Motor neuron (in vitro differentiated cells): ENCODE results near the gene DCLK1. TPM values are rescaled to one million over a fixed set of nuclear protein-coding genes. Genes with fewer than 3 reads are reported as not detected.

Experiments used
- ATAC-seq, 8 experiments: fragments of 200-7000 bp; cut with Tn5 transposase; replicated peaks in 6 of 8; 2 replicates each; pipeline ENCODE4 v1.8.0; 2021; ENCODE audit warnings: mild to moderate bottlenecking in 8 of 8, moderate library complexity in 8 of 8
- H3K27ac ChIP-seq, 2 donors: fragments of 250-450 bp; sonication (Bioruptor Pico); 2 replicates each; pipeline ENCODE4 v1.9.0; 2021; ENCODE audit warnings: antibody characterized with exemption in 2 of 2, mild to moderate bottlenecking in 2 of 2, moderate library complexity in 1 of 2
- H3K4me1 ChIP-seq, 2 donors: fragments of 250-450 bp; sonication (Bioruptor Pico); replicated peaks in 1 of 2; 2 replicates each; pipeline ENCODE4 v1.6.1; 2021; ENCODE audit warnings: antibody characterized with exemption in 2 of 2, mild to moderate bottlenecking in 2 of 2, moderate library complexity in 1 of 2
- H3K4me3 ChIP-seq, 5 donors: fragments of 250-450 bp; sonication (Bioruptor Pico); 2 replicates each; pipeline ENCODE4 v1.9.0; 2021; ENCODE audit warnings: antibody characterized with exemption in 5 of 5, mild to moderate bottlenecking in 5 of 5, moderate library complexity in 4 of 5
- WGBS, 10 experiments: fragments of 450-650 bp; shearing (Covaris generic); methylation state at CpG; one replicate each; pipeline ENCODE4 v1.0.0; 2022; 5-methylcytosine and 5-hydroxymethylcytosine counted together
- in situ Hi-C, 9 experiments: fragments of 400-800 bp; cut with MboI; loops; one replicate each; pipeline ENCODE4 v1.15.0; 2021; ENCODE audit warnings: low sequenced_read_pairs in 9 of 9, low pct_unique_long_range_greater_than_20kb in 2 of 9; ENCODE audit not compliant: unreplicated experiment in 9 of 9
- total RNA-seq, 8 experiments: library from RNA; unstranded; fragments of 300-600 nt; gene quantifications; 2 replicates each; pipeline versions ENCODE4 v1.2.3 to v1.2.4, GENCODE V29; 2022

The DCLK1 gene
- total RNA-seq, 8 experiments from 2014 or later: 25.3 to 117 (median 58.2) TPM

DNA sequence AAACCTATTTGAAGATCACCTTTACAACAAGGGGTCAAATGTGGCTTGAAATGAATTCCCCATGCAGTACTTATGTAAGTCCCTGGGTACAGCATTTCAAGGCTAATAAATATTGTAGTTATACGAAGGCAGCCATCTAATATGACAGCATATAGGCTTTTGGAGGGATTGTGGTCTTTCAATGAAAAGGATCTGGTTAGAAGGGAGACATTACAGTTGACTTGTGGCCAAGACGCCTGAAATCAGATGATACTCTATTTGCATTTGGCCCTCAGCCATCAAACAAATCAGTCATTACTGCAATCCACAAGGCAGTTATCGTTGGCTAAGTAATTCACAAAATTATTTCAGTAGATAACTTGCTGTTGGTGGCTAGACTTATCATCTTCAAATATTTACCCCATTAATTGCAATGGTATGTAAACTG is 242.7 kb downstream of the DCLK1 start:
- H3K4me1 ChIP-seq: peaks cover 18 to 48% of the 10 kb centered on the region in 2 donors
- peak in 5 of 8 experiments; percentile 20 to 82 (median 68) for ATAC-seq
- WGBS, 10 experiments: 25 to 57% (median 39%) methylated on average over 1 to 3 of the region's 3 CpGs; no CpG with 5 or more reads in 2 of the 10 experiments
- H3K4me3 ChIP-seq: no peak overlapping the region
- no peak overlapping the region for H3K27ac ChIP-seq
- in situ Hi-C loops: no loop called here

DNA sequence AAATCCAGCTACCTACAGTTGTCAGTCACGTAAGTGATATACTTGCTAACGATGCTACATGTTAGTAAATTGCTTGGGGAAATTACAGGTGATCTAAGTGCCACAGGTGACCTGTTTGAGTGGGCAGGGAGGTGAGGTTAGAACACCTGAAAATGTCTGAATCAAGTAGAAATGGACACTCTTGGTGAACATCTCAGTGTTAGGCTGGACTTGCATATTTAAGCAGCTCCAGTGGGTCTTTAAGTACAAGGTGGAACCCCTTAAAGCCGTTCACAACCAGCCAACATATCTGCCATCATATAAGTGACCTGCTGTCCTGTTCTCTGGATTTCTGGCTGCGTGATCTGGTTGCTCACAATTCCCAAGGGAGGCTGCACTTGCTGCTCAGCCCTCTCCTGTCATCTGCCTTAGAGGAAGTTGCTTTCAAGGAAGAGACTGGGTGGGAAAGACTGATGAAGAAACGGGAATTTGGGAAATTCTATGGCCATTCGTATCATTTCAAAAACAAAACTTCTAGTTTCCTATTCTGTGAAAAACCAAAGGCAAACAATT is 244.0 kb downstream of the DCLK1 start:
- H3K4me1 ChIP-seq: peaks cover 19 to 43% of the 10 kb centered on the region in 2 donors
- peak in 2 of 8 experiments; percentile 53 to 57 for ATAC-seq
- no peak overlapping the region for H3K27ac ChIP-seq
- in situ Hi-C loops: no loop called here
- no peak overlapping the region for H3K4me3 ChIP-seq
- 79 to 94% (median 89%) methylated on average over 3 to 6 of the region's 6 CpGs; no CpG with 5 or more reads in 2 of the 10 experiments for WGBS, 10 experiments

DNA sequence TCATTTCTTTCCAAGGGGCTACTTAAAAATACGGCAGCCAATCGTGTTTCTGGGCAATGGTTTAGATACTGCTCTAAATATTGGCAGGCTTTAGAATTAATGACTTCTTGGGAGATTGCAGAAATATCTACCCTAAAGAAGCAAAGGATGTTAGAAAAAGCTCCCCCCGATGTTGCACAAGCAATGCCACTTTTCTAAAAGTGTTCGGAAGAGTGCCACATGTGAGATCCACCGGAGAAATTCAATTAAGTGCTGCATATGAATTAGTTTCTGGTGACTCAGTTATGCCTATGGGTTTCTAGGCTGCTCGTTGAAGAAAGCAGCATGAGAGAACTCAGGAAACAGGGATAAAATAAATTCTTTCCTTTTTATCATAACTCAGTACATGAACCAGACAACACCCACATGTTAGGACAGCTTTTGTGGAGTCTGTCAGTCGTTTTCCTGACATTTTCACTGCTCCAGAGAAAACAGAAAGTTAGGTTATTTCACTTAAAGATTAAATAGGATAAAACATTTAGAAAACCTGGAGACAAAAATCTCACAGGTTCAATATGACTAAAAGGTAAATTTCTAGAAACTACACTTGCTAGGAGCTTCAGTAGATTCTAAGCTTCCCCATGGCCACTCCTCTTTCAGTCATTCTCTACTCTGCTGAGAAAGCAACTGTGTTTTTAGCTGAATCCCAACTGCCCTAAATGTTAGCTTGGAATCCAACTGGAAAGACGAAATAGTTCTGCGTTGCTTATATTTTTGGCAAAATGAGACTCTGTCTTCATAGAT is 244.7 kb downstream of the DCLK1 start:
- no peak overlapping the region for H3K27ac ChIP-seq
- in situ Hi-C loops: no loop called here
- ATAC-seq: no peak
- no peak overlapping the region for H3K4me3 ChIP-seq
- peaks cover 16 to 36% of the 10 kb centered on the region in 2 donors for H3K4me1 ChIP-seq
- 35 to 97% (median 80%) methylated on average over 1 to 9 of the region's 9 CpGs for WGBS, 10 experiments

GRCh38 chr13:35884211-35884760 is 246.9 kb downstream of the DCLK1 start:
- Histone ChIP-seq H3K27ac (no peak overlapping the region), H3K4me3 (no peak overlapping the region), H3K4me1 (peaks cover 15 to 23% of the 10 kb centered on the region in 2 donors)
- ATAC-seq: no peak
- in situ Hi-C loops: no loop called here
- 44 to 100% (median 65%) methylated on average over 1 to 4 of the region's 4 CpGs for WGBS, 10 experiments

DNA sequence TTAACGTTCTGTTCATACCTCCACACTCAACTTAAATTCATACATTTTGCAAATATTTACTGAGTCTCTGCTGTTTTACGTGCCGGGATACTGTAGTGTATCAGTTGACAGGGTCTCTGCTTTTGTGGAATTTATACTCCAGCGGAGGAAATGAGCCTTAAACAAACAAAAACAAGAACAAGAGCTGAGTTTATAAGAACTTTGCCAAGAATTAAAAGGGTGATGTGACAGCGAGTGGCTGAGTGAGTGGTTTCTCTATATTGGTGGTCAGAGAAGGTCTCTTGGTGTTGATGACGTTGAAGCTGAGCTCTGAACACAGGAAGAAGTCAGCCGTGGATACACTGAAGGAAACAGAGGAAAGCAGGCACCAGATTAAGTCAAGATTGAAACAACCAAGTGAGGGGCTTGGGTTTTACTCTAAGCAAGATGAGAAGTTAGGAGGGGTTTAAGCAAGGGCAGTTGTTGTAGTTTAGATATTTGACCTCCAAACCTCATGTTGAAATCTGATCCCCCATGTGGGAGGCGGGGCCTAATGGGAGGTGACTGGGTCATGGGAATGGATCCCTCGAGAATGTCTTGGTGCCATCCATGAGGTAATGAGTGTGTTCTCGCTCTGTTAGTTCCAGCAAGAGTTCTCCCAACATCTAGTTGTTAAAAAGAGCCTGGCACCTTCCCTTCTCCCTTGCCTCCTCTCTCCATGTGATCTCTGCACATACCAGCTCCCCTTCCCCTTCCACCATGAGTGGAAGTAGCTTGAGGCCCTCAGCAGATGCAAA is 248.3 kb downstream of the DCLK1 start:
- in situ Hi-C loops: no loop called here
- peaks cover 5 to 9% of the 10 kb centered on the region in 2 donors for H3K4me1 ChIP-seq
- no peak overlapping the region for H3K4me3 ChIP-seq
- 48 to 93% (median 79%) methylated on average over 2 to 10 of the region's 10 CpGs for WGBS, 10 experiments
- ATAC-seq: no peak
- no peak overlapping the region for H3K27ac ChIP-seq

GRCh38 chr13:35881360-35881759 is 249.8 kb downstream of the DCLK1 start:
- no peak overlapping the region for H3K27ac ChIP-seq
- in situ Hi-C loops: no loop called here
- H3K4me1 ChIP-seq: peaks cover 0 to 5% of the 10 kb centered on the region in 2 donors
- peak in 6 of 8 experiments; percentile 31 to 97 (median 88) for ATAC-seq
- 0 to 100% (median 71%) methylated on average over 1 of the region's 1 CpG; no CpG with 5 or more reads in 3 of the 10 experiments for WGBS, 10 experiments
- H3K4me3 ChIP-seq: no peak overlapping the region

GRCh38 chr13:35879111-35879510 is 252.1 kb downstream of the DCLK1 start:
- Histone ChIP-seq H3K4me1 (peaks cover 0 to 4% of the 10 kb centered on the region in 2 donors), H3K4me3 (no peak overlapping the region), H3K27ac (no peak overlapping the region)
- in situ Hi-C loops: no loop called here
- peak in 2 of 8 experiments; percentile 15 to 53 for ATAC-seq
- 47 to 100% (median 89%) methylated on average over 1 to 4 of the region's 4 CpGs; no CpG with 5 or more reads in 1 of the 10 experiments for WGBS, 10 experiments

DNA sequence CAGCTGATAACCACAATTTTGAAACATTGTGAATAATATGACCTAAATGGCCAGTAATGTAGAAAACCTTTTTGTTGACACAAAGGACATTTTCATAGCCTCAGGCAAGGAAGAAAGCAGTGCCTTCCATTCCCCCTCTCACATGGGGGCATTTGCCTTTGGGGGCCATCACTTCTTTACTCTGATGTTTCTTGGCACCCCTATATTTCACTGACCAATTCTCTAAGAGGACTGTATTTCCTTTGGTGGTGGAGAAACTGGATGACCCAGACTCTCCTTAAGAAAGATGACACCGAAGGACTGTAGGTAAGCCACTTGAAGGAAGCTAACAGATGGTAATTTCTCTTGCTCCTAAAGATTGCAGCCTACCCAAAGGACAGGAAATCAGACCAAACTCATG is 254.6 kb downstream of the DCLK1 start:
- no peak overlapping the region for H3K27ac ChIP-seq
- no peak overlapping the region for H3K4me3 ChIP-seq
- WGBS, 10 experiments: 13 to 100% (median 80%) methylated on average over 1 of the region's 1 CpG; no CpG with 5 or more reads in 5 of the 10 experiments
- no peak for ATAC-seq
- H3K4me1 ChIP-seq: no peaks in the 10 kb centered on the region
- in situ Hi-C loops: no loop called here

- in situ Hi-C loops: no loop called here
Observed at GRCh38 chr13:35874704-35875103, 256.5 kb downstream of the DCLK1 start.

DNA sequence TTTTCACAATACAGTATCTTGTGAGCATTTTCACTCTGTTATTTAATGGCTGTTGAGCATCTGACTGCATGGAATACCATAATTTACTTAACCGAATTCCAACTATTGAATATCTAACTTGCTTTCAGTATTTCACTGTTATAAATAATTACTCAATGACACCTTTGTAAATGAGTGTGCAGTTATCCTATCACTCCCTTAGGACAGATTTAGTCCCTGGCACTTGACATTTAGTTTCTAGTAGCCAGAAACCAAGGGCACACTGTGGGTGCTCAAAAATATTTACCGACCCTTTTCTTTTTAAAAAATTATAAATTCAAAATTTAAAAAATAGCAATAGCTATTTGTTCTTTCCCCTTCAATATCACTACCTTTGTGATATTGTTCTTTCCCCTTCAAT is 258.8 kb downstream of the DCLK1 start:
- H3K27ac ChIP-seq: no peak overlapping the region
- in situ Hi-C loops: no loop called here
- WGBS, 10 experiments: 60 to 100% (median 79%) methylated on average over 1 to 2 of the region's 2 CpGs; no CpG with 5 or more reads in 1 of the 10 experiments

More at GRCh38 chr13:35874704-35875103, 256.5 kb downstream of the DCLK1 start:
- no peak overlapping the region for H3K4me3 ChIP-seq
- H3K4me1 ChIP-seq: no peaks in the 10 kb centered on the region
- no peak for ATAC-seq
- WGBS, 10 experiments: 15 to 98% (median 95%) methylated on average over 3 to 11 of the region's 11 CpGs; no CpG with 5 or more reads in 1 of the 10 experiments
- H3K27ac ChIP-seq: no peak overlapping the region

GRCh38 chr13:35871561-35871960 is 259.6 kb downstream of the DCLK1 start:
- no peaks in the 10 kb centered on the region for H3K4me1 ChIP-seq
- no peak overlapping the region for H3K4me3 ChIP-seq
- no peak for ATAC-seq
- 60 to 100% (median 80%) methylated on average over 1 to 2 of the region's 2 CpGs; no CpG with 5 or more reads in 6 of the 10 experiments for WGBS, 10 experiments
- in situ Hi-C loops: no loop called here
- no peak overlapping the region for H3K27ac ChIP-seq

More for the DNA sequence above, 258.8 kb downstream of the DCLK1 start:
- Histone ChIP-seq H3K4me1 (no peaks in the 10 kb centered on the region), H3K4me3 (no peak overlapping the region)
- ATAC-seq: no peak

GRCh38 chr13:35866801-35867200 is 264.4 kb downstream of the DCLK1 start:
- no peaks in the 10 kb centered on the region for H3K4me1 ChIP-seq
- ATAC-seq: no peak
- 0 to 100% (median 67%) methylated on average over 1 to 3 of the region's 3 CpGs; no CpG with 5 or more reads in 2 of the 10 experiments for WGBS, 10 experiments
- H3K27ac ChIP-seq: no peak overlapping the region
- in situ Hi-C loops: no loop called here
- no peak overlapping the region for H3K4me3 ChIP-seq
